HEK293T (cell line): ENCODE measurements around the gene DLG2.

Experiments
- ARNT ChIP-seq: fragments of 450-650 bp; IDR thresholded peaks from 2 replicates; pipeline ENCODE4 v1.6.1; 2017; ENCODE audit warnings: mild to moderate bottlenecking
- BHLHE40 ChIP-seq: fragments of 450-650 bp; IDR thresholded peaks from 2 replicates; pipeline ENCODE4 v1.6.1; 2016; ENCODE audit warnings: mild to moderate bottlenecking, moderate library complexity, borderline replicate concordance
- ELF4 ChIP-seq: fragments of 450-650 bp; IDR thresholded peaks from 2 replicates; pipeline ENCODE4 v1.6.1; 2017; ENCODE audit warnings: antibody characterized with exemption
- FOXA1 ChIP-seq: fragments of 450-650 bp; IDR thresholded peaks from 2 replicates; pipeline ENCODE4 v1.6.1; 2016; ENCODE audit warnings: mild to moderate bottlenecking
- FOXM1 ChIP-seq: fragments of 450-650 bp; IDR thresholded peaks from 2 replicates; pipeline ENCODE4 v1.6.1; 2017; ENCODE audit warnings: mild to moderate bottlenecking, borderline replicate concordance
- HDGF ChIP-seq: fragments of 450-650 bp; IDR thresholded peaks from 2 replicates; pipeline ENCODE4 v1.6.1; 2017; ENCODE audit warnings: antibody characterized with exemption, borderline replicate concordance
- L3MBTL2 ChIP-seq: fragments of 450-650 bp; conservative IDR thresholded peaks from 2 replicates; pipeline ENCODE4 v1.6.1; 2016; ENCODE audit warnings: mild to moderate bottlenecking
- NFRKB ChIP-seq: fragments of 450-650 bp; IDR thresholded peaks from 2 replicates; pipeline ENCODE4 v1.6.1; 2016; ENCODE audit warnings: mild to moderate bottlenecking, moderate library complexity
- SP1 ChIP-seq: fragments of 450-650 bp; IDR thresholded peaks from 2 replicates; pipeline ENCODE4 v1.6.1; 2017
- SUZ12 ChIP-seq: fragments of 450-650 bp; IDR thresholded peaks from 2 replicates; pipeline ENCODE4 v1.6.1; 2016; ENCODE audit warnings: mild to moderate bottlenecking
- ZNF384 ChIP-seq: fragments of 450-650 bp; IDR thresholded peaks from 2 replicates; pipeline ENCODE4 v1.6.1; 2016
- TF ChIP-seq, protein P1 (sequence below): fragments of 450-650 bp; IDR thresholded peaks from 2 replicates; pipeline ENCODE4 v1.6.1; 2016

DNA sequence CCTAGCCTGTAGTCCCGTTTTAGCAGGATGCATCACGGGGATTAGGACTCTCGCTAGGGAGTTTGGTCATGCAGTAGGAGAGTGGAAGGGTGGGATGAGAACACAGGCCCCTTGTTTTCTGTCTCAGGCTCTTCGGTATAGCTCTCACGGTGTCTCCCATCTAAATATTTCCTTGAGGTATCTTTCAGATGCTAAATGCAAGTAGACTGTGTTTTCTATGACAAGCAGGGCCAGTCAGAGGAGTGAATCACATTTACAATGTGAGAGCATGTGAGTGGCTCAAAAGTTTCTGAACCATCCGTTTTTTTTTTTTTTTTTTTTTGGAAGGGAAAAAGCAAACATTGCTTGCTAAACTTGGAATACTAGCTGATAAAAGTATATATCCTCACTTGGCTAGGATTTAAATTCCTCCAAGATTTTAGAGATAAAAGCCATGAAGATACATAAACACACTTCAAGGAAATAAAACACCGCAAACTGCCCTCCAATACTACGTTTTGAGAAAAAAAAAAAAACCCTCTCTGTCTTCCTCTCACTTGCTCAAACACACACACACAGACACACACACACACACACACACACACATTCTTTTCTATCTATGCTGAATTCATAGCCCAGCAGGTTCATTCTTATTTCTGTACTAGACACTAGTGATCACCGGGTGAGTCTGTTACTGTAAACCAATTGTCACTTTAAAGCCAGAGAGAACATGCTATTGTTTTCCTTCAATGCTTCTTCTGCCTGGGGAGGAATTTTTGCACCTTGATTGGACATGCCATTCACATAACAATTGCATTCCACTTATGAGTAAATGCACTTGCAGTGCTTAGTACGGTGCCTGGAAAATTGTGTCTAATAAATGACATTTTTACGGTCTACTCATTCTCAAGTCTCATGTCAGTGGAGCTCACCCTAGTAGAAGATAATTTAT lies 2116.3 kb downstream of the DLG2 start:
- no peak for TF ChIP-seq FOXA1
- TF ChIP-seq HDGF, result no peak
- TF ChIP-seq SUZ12, result no peak
- TF ChIP-seq BHLHE40, result no peak
- TF ChIP-seq FOXM1, result no peak
- no peak for TF ChIP-seq ELF4
- TF ChIP-seq SP1, result no peak
- no peak for TF ChIP-seq NFRKB
- no peak for TF ChIP-seq ZNF384
- TF ChIP-seq, protein P1, sequence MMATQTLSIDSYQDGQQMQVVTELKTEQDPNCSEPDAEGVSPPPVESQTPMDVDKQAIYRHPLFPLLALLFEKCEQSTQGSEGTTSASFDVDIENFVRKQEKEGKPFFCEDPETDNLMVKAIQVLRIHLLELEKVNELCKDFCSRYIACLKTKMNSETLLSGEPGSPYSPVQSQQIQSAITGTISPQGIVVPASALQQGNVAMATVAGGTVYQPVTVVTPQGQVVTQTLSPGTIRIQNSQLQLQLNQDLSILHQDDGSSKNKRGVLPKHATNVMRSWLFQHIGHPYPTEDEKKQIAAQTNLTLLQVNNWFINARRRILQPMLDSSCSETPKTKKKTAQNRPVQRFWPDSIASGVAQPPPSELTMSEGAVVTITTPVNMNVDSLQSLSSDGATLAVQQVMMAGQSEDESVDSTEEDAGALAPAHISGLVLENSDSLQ, result no peak
- no peak for TF ChIP-seq L3MBTL2
- no peak for TF ChIP-seq ARNT
